Liver (tissue), 9 donors: Measurements from ENCODE around the gene NSF. TPM values are rescaled to one million over a fixed set of nuclear protein-coding genes. Genes with fewer than 3 reads are reported as not detected.
"Not testable (repeated sequence)": the region's sequence is repeated elsewhere in the genome, so short reads cannot be mapped to it uniquely, and the experiment has no call there.

Experiments
- DNase-seq: peaks from one replicate; pipeline ENCODE4 v3.0.0-alpha.2; 2017; ENCODE audit warnings: low spot score
- H3K27ac ChIP-seq, 2 donors: one replicate each; pipeline ENCODE4 v1.7.0; 2013; ENCODE audit warnings: inconsistent platforms in 2 of 2, low read length in 2 of 2, control low read depth in 1 of 2, low read depth in 1 of 2, mild to moderate bottlenecking in 1 of 2
- H3K27me3 ChIP-seq, 4 donors: one replicate each; pipeline versions ENCODE4 v1.6.1 to v1.7.0; 2013; ENCODE audit warnings: low read length in 3 of 4, inconsistent platforms in 1 of 4, mild to moderate bottlenecking in 1 of 4, moderate library complexity in 1 of 4; ENCODE audit not compliant: control insufficient read depth in 4 of 4, insufficient read depth in 4 of 4
- H3K36me3 ChIP-seq, 4 donors: one replicate each; pipeline versions ENCODE4 v1.6.1 to v1.7.0; 2013; ENCODE audit warnings: low read length in 3 of 4, mild to moderate bottlenecking in 3 of 4, low read depth in 1 of 4, moderate library complexity in 1 of 4; ENCODE audit not compliant: control insufficient read depth in 4 of 4, insufficient read depth in 3 of 4
- H3K4me1 ChIP-seq, 4 donors: one replicate each; pipeline versions ENCODE4 v1.6.1 to v1.7.0; 2013; ENCODE audit warnings: low read length in 3 of 4, mild to moderate bottlenecking in 3 of 4, moderate library complexity in 1 of 4; ENCODE audit not compliant: control insufficient read depth in 4 of 4, insufficient read depth in 4 of 4
- H3K4me3 ChIP-seq, 3 donors: one replicate each; pipeline versions ENCODE4 v1.6.1 to v1.7.0; 2013; ENCODE audit warnings: low read length in 3 of 3, control low read depth in 1 of 3, low read depth in 1 of 3, mild to moderate bottlenecking in 1 of 3
- H3K9ac ChIP-seq, 2 donors: one replicate each; pipeline ENCODE4 v1.7.0; 2013; ENCODE audit warnings: low read length in 2 of 2, mild to moderate bottlenecking in 2 of 2, moderate library complexity in 2 of 2, control low read depth in 1 of 2, low read depth in 1 of 2
- H3K9me3 ChIP-seq, 4 donors: one replicate each; pipeline versions ENCODE4 v1.6.1 to v1.7.0; 2013; ENCODE audit warnings: low read length in 3 of 4; ENCODE audit not compliant: control insufficient read depth in 4 of 4
- WGBS: extraction: QIAGEN DNeasy Blood & Tissue Kit; methylation state at CpG from one replicate; pipeline ENCODE4 v1.1.7; 2013; 5-methylcytosine and 5-hydroxymethylcytosine counted together
- polyA plus RNA-seq, 2 donors: library from polyadenylated mRNA; stranded (reverse) in 1 of 2; unstranded in 1 of 2; fragments of 200-250 nt in 1 of 2; fragments of >200 nt in 1 of 2; fragmentation: Nextera tagmentation in 1 of 2; extraction: Ambion mirVana in 1 of 2; gene quantifications; one replicate each; pipeline versions ENCODE4 v1.2.1 to v1.2.3, GENCODE V29; 2013 to 2015
- total RNA-seq, 2 donors: library from RNA; depleted of rRNA; stranded (reverse); fragments of >200 nt; gene quantifications; one replicate each; pipeline ENCODE4 v1.2.3, GENCODE V29; 2014
- donor health status: healthy.
- donor health status: healthy.
- donor health status: healthy.
- donor health status: healthy.
- donor health status: healthy.

NSF gene
- total RNA-seq, result 10 to 100 TPM; 18.3 to 24.0 TPM
- 10 to 100 TPM in 1 of 2 donors, 1 to 10 TPM in 1; 7.5 to 12.4 TPM for polyA plus RNA-seq

DNA sequence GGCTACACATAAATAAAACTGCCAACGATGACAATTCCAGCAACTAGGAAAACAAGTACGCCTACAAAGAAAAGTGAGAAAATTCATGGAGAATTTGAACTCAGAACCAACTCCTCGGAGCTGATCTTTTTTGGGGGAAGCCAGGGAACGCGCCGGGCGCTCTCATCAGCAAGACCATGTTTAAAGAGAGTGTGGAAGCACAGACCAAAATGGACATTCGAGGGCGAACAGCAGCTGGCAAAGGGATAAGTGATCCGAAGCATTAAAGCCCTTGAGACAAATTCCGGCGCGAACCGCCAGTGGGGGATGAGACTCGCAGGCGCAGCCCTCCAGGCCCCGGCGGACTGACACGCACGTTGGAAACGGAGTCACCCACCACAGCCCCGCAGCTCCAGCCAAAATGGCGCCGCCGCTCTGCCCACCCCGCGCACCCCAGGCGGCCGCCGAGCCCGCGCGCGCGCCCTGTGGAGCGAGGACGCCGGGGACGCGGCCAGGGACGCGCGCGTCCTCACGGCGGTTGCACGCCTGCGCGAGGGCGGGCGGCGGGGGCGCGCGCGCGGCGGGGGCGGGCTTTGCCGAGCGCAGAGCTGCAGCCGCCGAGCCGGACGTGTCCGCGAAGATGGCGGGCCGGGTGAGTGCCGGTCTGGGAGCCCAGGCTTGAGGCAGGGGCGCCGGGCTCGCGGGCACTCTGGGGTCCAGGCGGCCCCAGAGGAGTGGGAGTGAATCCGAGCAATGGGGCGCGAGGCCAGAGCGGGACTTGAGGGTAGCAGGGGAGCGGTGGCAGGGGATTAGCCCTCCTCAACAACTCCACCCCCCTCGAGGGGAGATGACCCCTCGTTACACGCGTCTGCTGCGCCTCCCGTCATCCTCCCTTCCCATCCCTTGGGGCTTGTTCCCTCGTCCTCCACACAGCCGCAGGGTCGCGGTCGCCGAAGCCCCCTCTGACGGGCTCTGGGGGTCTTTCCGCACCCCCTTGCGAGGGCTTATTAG lies at the start of gene NSF:
TSS of gene NSF (plus strand) at position 513 of the 990 bp plus-strand sequence. CDS start at position 620, 107 bp downstream.
- not testable (repeated sequence) for H3K4me3 ChIP-seq, H3K9ac ChIP-seq, DNase-seq, H3K27me3 ChIP-seq, H3K9me3 ChIP-seq, H3K4me1 ChIP-seq, H3K36me3 ChIP-seq, H3K27ac ChIP-seq
- no CpG with 5 or more reads among the region's 95 CpGs for WGBS

DNA sequence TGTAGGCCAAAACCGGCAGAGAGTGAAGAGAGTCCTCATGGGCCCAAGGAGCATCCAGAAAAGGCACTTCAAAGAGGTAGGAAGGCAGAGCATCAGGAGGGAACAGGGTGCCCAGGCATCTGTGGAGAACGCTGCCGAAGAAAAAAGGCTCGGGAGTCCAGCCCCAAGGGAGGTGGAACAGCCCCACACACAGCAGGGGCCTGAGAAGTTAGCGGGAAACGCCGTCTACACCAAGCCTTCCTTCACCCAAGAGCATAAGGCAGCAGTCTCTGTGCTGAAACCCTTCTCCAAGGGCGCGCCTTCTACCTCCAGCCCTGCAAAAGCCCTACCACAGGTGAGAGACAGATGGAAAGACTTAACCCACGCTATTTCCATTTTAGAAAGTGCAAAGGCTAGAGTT lies 41.9 kb upstream of the NSF start:
- WGBS, result 98% methylated on average over 9 of the region's 10 CpGs
- not testable (repeated sequence) for H3K4me1 ChIP-seq, DNase-seq

DNA sequence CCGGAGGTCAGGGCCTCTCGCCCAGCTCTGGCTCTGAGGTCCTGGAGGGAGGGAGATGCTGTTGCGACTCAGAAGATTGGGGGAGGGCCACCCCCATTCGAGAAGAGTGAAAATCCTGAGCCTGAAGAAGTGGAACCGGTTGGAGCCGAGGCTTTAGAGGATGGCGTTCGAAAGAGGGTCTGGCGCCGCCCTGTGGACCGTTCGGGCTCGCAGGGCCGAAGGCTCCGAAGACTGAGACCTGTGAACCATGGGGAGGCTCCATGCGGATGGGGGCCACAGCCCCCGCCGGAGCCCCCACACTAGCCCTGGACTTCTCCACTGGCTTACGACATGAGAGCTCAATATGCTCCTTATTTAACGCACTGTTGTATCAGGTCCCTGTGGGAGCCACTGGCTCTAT lies 31.3 kb upstream of the NSF start:
- not testable (repeated sequence) for H3K4me1 ChIP-seq, H3K4me3 ChIP-seq, H3K27ac ChIP-seq, H3K9me3 ChIP-seq, H3K27me3 ChIP-seq, H3K36me3 ChIP-seq, H3K9ac ChIP-seq, DNase-seq
- no CpG with 5 or more reads among the region's 20 CpGs for WGBS

More for the DNA sequence above, 41.9 kb upstream of the NSF start:
- not testable (repeated sequence) for H3K4me3 ChIP-seq, H3K9ac ChIP-seq, H3K27me3 ChIP-seq, H3K27ac ChIP-seq, H3K9me3 ChIP-seq, H3K36me3 ChIP-seq

DNA sequence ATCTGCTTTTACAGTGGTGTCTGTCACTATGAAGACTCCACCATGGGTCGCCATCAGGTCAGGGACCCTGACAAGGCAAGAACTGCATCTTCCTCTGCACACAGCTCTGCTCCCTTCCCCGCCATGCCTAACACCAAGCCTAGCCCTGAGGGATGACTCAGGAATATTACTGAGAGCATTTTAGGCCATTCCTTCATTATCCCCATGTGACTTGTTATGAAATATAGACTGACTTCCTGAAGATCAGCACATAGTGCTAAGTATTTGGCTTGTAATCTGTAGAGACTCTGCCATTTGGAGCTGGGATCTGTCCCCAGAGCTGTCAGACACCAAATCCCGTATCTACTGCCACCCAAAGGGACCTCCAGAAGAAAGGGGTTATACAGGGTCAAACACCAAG lies 30.4 kb upstream of the NSF start:
- H3K4me3 ChIP-seq, result not testable (repeated sequence)

DNA sequence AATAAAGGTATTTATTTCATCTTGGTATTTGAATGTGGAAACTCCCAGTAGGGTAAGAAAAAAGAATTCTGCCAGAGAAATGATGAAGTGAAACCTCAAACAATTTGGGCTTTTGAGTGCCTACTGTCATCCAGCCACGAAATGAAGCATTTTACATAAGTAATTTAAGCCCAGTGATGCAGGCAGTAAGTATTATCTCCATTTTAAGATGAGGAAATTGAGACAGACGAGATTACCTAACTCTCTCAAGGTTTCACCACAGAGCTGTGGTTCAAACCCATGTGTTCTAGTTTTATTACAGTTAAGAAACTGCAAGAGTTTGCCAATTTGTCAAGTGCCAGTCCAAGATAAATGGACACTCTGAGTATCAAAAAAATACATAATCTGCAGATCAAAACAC lies 24.2 kb upstream of the NSF start:
- not testable (repeated sequence) for H3K27me3 ChIP-seq, H3K27ac ChIP-seq, H3K4me1 ChIP-seq, DNase-seq, H3K36me3 ChIP-seq, H3K9ac ChIP-seq, H3K4me3 ChIP-seq, H3K9me3 ChIP-seq
- no CpG with 5 or more reads among the region's 2 CpGs for WGBS

More for the DNA sequence above, 30.4 kb upstream of the NSF start:
- no CpG with 5 or more reads among the region's 3 CpGs for WGBS
- H3K9ac ChIP-seq, H3K36me3 ChIP-seq, H3K27me3 ChIP-seq, H3K27ac ChIP-seq, DNase-seq, H3K9me3 ChIP-seq, H3K4me1 ChIP-seq: not testable (repeated sequence)

DNA sequence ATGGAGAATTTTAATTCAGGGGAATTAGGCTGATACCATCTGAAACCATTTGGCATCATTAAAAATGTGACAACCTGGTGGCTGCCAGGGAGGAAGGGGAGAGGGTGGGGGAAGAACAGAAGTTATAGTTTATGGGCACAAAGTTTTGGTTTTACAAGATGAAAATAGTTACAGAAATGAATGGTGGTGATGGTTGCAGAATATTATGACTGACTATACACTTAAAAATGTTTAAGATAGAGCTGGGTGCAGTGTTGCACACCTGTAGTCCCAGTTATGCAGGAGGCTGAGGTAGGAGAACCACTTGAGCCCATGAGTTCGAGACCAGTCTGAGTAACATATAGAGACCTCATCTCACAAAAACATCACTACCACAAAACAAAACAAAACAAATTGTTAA lies 23.5 kb upstream of the NSF start:
- not testable (repeated sequence) for H3K27me3 ChIP-seq, H3K9me3 ChIP-seq, H3K27ac ChIP-seq, H3K36me3 ChIP-seq, H3K4me1 ChIP-seq, H3K4me3 ChIP-seq, DNase-seq, H3K9ac ChIP-seq
- no CpG with 5 or more reads among the region's 1 CpG for WGBS

DNA sequence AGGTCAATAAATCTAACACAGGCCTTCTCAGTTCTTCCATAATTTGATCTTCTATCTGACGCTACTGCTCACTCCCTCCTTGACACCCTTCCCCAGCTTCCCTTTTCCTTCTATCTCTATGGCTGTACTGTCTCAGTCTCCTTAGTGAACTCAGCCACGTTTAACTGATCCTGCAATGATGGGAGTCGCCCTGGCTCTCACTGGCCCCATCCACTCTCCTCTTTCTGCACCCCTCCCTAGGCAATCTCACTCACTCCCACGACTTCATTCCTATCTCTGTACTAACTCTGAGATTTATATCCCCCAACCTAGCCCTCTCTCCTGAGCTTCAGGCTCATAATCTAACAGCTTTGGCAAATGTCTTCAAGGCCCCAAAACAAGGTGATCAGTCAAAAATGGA lies 18.7 kb upstream of the NSF start:
- not testable (repeated sequence) for H3K9me3 ChIP-seq, H3K27ac ChIP-seq, DNase-seq, H3K4me1 ChIP-seq, H3K27me3 ChIP-seq, H3K9ac ChIP-seq, H3K36me3 ChIP-seq, H3K4me3 ChIP-seq
- WGBS, result no CpG with 5 or more reads among the region's 4 CpGs
